ELF-1 (cell line): Measurements from ENCODE around the gene BLZF1.
"Not testable (repeated sequence)": the region's sequence is repeated elsewhere in the genome, so short reads cannot be mapped to it uniquely, and the experiment has no call there.

ENCODE experiments used
- DNase-seq: peaks from one replicate; pipeline ENCODE4 v3.0.0-alpha.2; 2016; ENCODE audit warnings: low read depth, low spot score

The BLZF1 gene

GRCh38 chr1:169367686-169368405, at the start of gene BLZF1, which contains the start of gene NME7:
TSS of gene BLZF1 (plus strand) at chr1:169368195. CDS start at chr1:169369523, 1,328 bp downstream.
TSS of gene NME7 (minus strand) at chr1:169367797. CDS start at chr1:169367710, 87 bp downstream.
- DNase-seq = peak; percentile 98

GRCh38 chr1:169318536-169319244, 49.3 kb upstream of the BLZF1 start:
- no peak for DNase-seq

GRCh38 chr1:169321539-169321938, 46.5 kb upstream of the BLZF1 start:
- no peak for DNase-seq

- DNase-seq = no peak
Measured at GRCh38 chr1:169322138-169322537, 45.9 kb upstream of the BLZF1 start.

GRCh38 chr1:169325117-169325516, 42.9 kb upstream of the BLZF1 start:
- peak; percentile 16 for DNase-seq

- DNase-seq = no peak
Measured at GRCh38 chr1:169326261-169326955, 41.6 kb upstream of the BLZF1 start.

GRCh38 chr1:169326956-169327268, 41.1 kb upstream of the BLZF1 start:
- DNase-seq = no peak

- DNase-seq = no peak
Measured at GRCh38 chr1:169327875-169328274, 40.1 kb upstream of the BLZF1 start.

GRCh38 chr1:169329383-169329782, 38.6 kb upstream of the BLZF1 start:
- no peak for DNase-seq

GRCh38 chr1:169330927-169331326, 37.1 kb upstream of the BLZF1 start:
- no peak for DNase-seq

- DNase-seq = not testable (repeated sequence)
Measured at GRCh38 chr1:169334727-169335126, 33.3 kb upstream of the BLZF1 start.

GRCh38 chr1:169336947-169337715, 30.9 kb upstream of the BLZF1 start:
- not testable (repeated sequence) for DNase-seq

GRCh38 chr1:169338617-169339016, 29.4 kb upstream of the BLZF1 start:
- DNase-seq = no peak

GRCh38 chr1:169339773-169340172, 28.2 kb upstream of the BLZF1 start:
- DNase-seq = no peak

GRCh38 chr1:169340882-169341281, 27.1 kb upstream of the BLZF1 start:
- DNase-seq = peak; percentile 14

- DNase-seq = not testable (repeated sequence)
Measured at GRCh38 chr1:169342096-169342495, 25.9 kb upstream of the BLZF1 start.

GRCh38 chr1:169345511-169345910, 22.5 kb upstream of the BLZF1 start:
- DNase-seq = no peak

GRCh38 chr1:169346036-169346589, 21.9 kb upstream of the BLZF1 start:
- no peak for DNase-seq

- DNase-seq = no peak
Measured at GRCh38 chr1:169347688-169348382, 20.2 kb upstream of the BLZF1 start.

GRCh38 chr1:169348383-169349036, 19.5 kb upstream of the BLZF1 start:
- DNase-seq = peak; percentile 8
